ENCODE data around the gene STAP1.
A peak's percentile ranks its signal among the peaks of the same experiment; 100 is the strongest.

Gene STAP1

DNA sequence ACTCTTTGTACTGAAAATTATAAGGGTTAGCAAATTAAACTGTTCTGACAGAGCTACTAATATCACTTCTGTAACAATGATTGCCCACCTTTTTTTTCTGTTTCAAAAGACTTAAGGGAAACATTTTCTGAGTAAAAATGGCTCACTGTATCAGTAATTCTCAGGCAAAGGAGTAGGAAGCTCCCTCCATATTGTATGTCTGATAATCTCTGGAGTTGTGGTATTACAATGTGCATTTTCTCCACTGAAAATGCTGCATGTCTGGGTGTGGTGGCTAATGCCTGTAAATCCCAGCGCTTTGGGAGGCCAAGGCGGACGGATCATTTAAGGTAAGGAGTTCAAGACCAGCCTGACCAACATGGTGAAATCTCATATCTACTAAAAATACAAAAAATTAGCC lies 4.4 kb upstream of the STAP1 start:
- Histone ChIP-seq H3K4me3 (ENCODE audit: low read length in 2 of 2) (no peak overlapping the region), H3K9ac (ENCODE audit: low read depth in 1 of 2, low read length in 2 of 2) (no peak overlapping the region), H3K27ac (ENCODE audit: low read depth in 2 of 2, low read length in 2 of 2) (no peak overlapping the region), H3K9me3 (ENCODE audit: control insufficient read depth in 2 of 2, low read length in 2 of 2) (no peaks in the 10 kb centered on the region), H3K36me3 (ENCODE audit: control insufficient read depth in 2 of 2, insufficient read depth in 2 of 2, low read length in 2 of 2) (no peaks in the 10 kb centered on the region), H3K27me3 (ENCODE audit: control insufficient read depth in 2 of 2, insufficient read depth in 2 of 2, low read length in 2 of 2) (no peaks in the 10 kb centered on the region), H3K4me1 (ENCODE audit: control insufficient read depth in 2 of 2, insufficient read depth in 2 of 2, low read length in 2 of 2) (no peaks in the 10 kb centered on the region)

DNA sequence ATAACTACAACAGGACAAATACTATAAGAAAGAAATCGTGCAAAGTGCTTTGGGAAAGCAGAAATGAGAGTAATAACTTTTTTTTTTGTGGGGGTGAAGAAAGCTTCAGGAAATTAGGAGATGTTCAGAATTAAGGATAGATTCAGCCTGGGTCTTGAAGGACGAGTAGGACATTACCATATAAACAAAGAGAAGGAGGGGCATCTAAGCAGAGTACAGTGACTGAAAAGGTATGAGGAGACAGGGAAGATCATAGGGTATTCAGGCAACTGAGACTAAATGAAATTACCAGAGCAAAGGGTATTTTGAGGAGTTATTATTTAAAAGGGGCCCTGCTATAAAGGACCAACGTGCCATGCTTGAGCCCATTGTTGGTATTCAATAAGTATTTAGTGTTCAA lies 3.1 kb upstream of the STAP1 start:
- Histone ChIP-seq H3K27ac (ENCODE audit: low read depth in 2 of 2, low read length in 2 of 2) (no peak overlapping the region), H3K27me3 (ENCODE audit: control insufficient read depth in 2 of 2, insufficient read depth in 2 of 2, low read length in 2 of 2) (no peaks in the 10 kb centered on the region)

GRCh38 chr4:67556436-67556835 lies 2.1 kb upstream of the STAP1 start:
- no peak overlapping the region for H3K4me3 ChIP-seq (ENCODE audit: low read length in 2 of 2)
- no peaks in the 10 kb centered on the region for H3K4me1 ChIP-seq (ENCODE audit: control insufficient read depth in 2 of 2, insufficient read depth in 2 of 2, low read length in 2 of 2)
- no peaks in the 10 kb centered on the region for H3K27me3 ChIP-seq (ENCODE audit: control insufficient read depth in 2 of 2, insufficient read depth in 2 of 2, low read length in 2 of 2)
- H3K36me3 ChIP-seq (ENCODE audit: control insufficient read depth in 2 of 2, insufficient read depth in 2 of 2, low read length in 2 of 2): no peaks in the 10 kb centered on the region
- H3K9ac ChIP-seq (ENCODE audit: low read depth in 1 of 2, low read length in 2 of 2): no peak overlapping the region
- no peak overlapping the region for H3K27ac ChIP-seq (ENCODE audit: low read depth in 2 of 2, low read length in 2 of 2)
- H3K9me3 ChIP-seq (ENCODE audit: control insufficient read depth in 2 of 2, low read length in 2 of 2): no peaks in the 10 kb centered on the region

More for the DNA sequence above, 3.1 kb upstream of the STAP1 start:
- no peaks in the 10 kb centered on the region for H3K4me1 ChIP-seq (ENCODE audit: control insufficient read depth in 2 of 2, insufficient read depth in 2 of 2, low read length in 2 of 2)
- no peaks in the 10 kb centered on the region for H3K9me3 ChIP-seq (ENCODE audit: control insufficient read depth in 2 of 2, low read length in 2 of 2)
- no peak overlapping the region for H3K9ac ChIP-seq (ENCODE audit: low read depth in 1 of 2, low read length in 2 of 2)
- no peaks in the 10 kb centered on the region for H3K36me3 ChIP-seq (ENCODE audit: control insufficient read depth in 2 of 2, insufficient read depth in 2 of 2, low read length in 2 of 2)
- H3K4me3 ChIP-seq (ENCODE audit: low read length in 2 of 2): no peak overlapping the region

GRCh38 chr4:67565284-67565683 lies 6.8 kb downstream of the STAP1 start:
- Histone ChIP-seq H3K36me3 (ENCODE audit: control insufficient read depth in 2 of 2, insufficient read depth in 2 of 2, low read length in 2 of 2) (no peaks in the 10 kb centered on the region), H3K4me3 (ENCODE audit: low read length in 2 of 2) (no peak overlapping the region), H3K9me3 (ENCODE audit: control insufficient read depth in 2 of 2, low read length in 2 of 2) (no peaks in the 10 kb centered on the region), H3K9ac (ENCODE audit: low read depth in 1 of 2, low read length in 2 of 2) (no peak overlapping the region), H3K27me3 (ENCODE audit: control insufficient read depth in 2 of 2, insufficient read depth in 2 of 2, low read length in 2 of 2) (no peaks in the 10 kb centered on the region), H3K4me1 (ENCODE audit: control insufficient read depth in 2 of 2, insufficient read depth in 2 of 2, low read length in 2 of 2) (no peaks in the 10 kb centered on the region), H3K27ac (ENCODE audit: low read depth in 2 of 2, low read length in 2 of 2) (no peak overlapping the region)

- no peak overlapping the region for H3K4me3 ChIP-seq (ENCODE audit: low read length in 2 of 2)
- no peaks in the 10 kb centered on the region for H3K9me3 ChIP-seq (ENCODE audit: control insufficient read depth in 2 of 2, low read length in 2 of 2)
- no peaks in the 10 kb centered on the region for H3K4me1 ChIP-seq (ENCODE audit: control insufficient read depth in 2 of 2, insufficient read depth in 2 of 2, low read length in 2 of 2)
- no peak overlapping the region for H3K9ac ChIP-seq (ENCODE audit: low read depth in 1 of 2, low read length in 2 of 2)
- H3K27ac ChIP-seq (ENCODE audit: low read depth in 2 of 2, low read length in 2 of 2): no peak overlapping the region
- no peaks in the 10 kb centered on the region for H3K27me3 ChIP-seq (ENCODE audit: control insufficient read depth in 2 of 2, insufficient read depth in 2 of 2, low read length in 2 of 2)
- H3K36me3 ChIP-seq (ENCODE audit: control insufficient read depth in 2 of 2, insufficient read depth in 2 of 2, low read length in 2 of 2): no peaks in the 10 kb centered on the region
These were observed 7.8 kb downstream of the STAP1 start for GRCh38 chr4:67566335-67566734.

DNA sequence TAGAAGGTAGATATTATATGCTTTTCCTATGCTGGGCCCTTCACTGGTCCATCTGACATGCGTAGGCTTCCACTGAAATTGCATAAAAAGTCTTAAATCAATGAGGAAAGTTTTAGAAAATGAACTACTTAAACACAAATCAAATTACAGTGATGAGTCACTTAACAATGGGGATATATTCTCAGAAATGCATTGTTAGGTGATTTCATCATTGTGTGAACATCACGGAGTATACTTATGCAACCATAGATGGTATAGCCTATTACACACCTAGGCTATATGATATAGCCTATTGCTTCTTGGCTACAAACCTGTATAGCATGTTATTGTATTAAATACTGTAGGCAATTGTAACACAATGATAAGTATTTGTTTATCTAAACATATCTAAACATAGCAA lies 10.3 kb downstream of the STAP1 start:
- no peaks in the 10 kb centered on the region for H3K9me3 ChIP-seq (ENCODE audit: control insufficient read depth in 2 of 2, low read length in 2 of 2)
- no peak overlapping the region for H3K9ac ChIP-seq (ENCODE audit: low read depth in 1 of 2, low read length in 2 of 2)
- H3K36me3 ChIP-seq (ENCODE audit: control insufficient read depth in 2 of 2, insufficient read depth in 2 of 2, low read length in 2 of 2): no peaks in the 10 kb centered on the region
- no peak overlapping the region for H3K27ac ChIP-seq (ENCODE audit: low read depth in 2 of 2, low read length in 2 of 2)
- H3K4me1 ChIP-seq (ENCODE audit: control insufficient read depth in 2 of 2, insufficient read depth in 2 of 2, low read length in 2 of 2): no peaks in the 10 kb centered on the region
- H3K4me3 ChIP-seq (ENCODE audit: low read length in 2 of 2): no peak overlapping the region
- no peaks in the 10 kb centered on the region for H3K27me3 ChIP-seq (ENCODE audit: control insufficient read depth in 2 of 2, insufficient read depth in 2 of 2, low read length in 2 of 2)

DNA sequence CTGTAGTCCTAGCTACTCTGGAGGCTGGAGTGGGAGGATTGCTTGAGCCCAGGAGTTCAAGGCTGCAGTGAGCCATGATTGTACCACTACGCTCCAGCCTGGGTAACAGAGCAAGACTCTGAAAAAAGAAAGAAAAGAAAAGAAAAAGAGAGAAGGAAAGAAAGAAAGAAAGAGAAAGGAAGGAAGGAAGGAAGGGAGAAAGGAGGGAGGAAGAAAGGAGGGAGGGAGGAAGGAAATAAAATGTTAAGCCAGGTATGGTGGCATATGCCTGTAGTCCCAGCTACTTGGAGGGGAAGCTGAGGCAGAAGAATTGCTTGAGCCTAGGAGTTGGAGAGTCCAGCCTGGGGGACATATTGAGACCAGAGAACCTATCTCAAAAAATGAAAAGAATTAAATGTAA lies 12.0 kb downstream of the STAP1 start:
- no peaks in the 10 kb centered on the region for H3K9me3 ChIP-seq (ENCODE audit: control insufficient read depth in 2 of 2, low read length in 2 of 2)
- no peaks in the 10 kb centered on the region for H3K4me1 ChIP-seq (ENCODE audit: control insufficient read depth in 2 of 2, insufficient read depth in 2 of 2, low read length in 2 of 2)
- no peak overlapping the region for H3K9ac ChIP-seq (ENCODE audit: low read depth in 1 of 2, low read length in 2 of 2)
- H3K27ac ChIP-seq (ENCODE audit: low read depth in 2 of 2, low read length in 2 of 2): no peak overlapping the region
- no peak overlapping the region for H3K4me3 ChIP-seq (ENCODE audit: low read length in 2 of 2)
- H3K27me3 ChIP-seq (ENCODE audit: control insufficient read depth in 2 of 2, insufficient read depth in 2 of 2, low read length in 2 of 2): no peaks in the 10 kb centered on the region
- no peaks in the 10 kb centered on the region for H3K36me3 ChIP-seq (ENCODE audit: control insufficient read depth in 2 of 2, insufficient read depth in 2 of 2, low read length in 2 of 2)

- Histone ChIP-seq H3K4me3 (ENCODE audit: low read length in 2 of 2) (no peak overlapping the region), H3K27ac (ENCODE audit: low read depth in 2 of 2, low read length in 2 of 2) (no peak overlapping the region), H3K4me1 (ENCODE audit: control insufficient read depth in 2 of 2, insufficient read depth in 2 of 2, low read length in 2 of 2) (no peaks in the 10 kb centered on the region), H3K9ac (ENCODE audit: low read depth in 1 of 2, low read length in 2 of 2) (no peak overlapping the region), H3K27me3 (ENCODE audit: control insufficient read depth in 2 of 2, insufficient read depth in 2 of 2, low read length in 2 of 2) (no peaks in the 10 kb centered on the region), H3K9me3 (ENCODE audit: control insufficient read depth in 2 of 2, low read length in 2 of 2) (no peaks in the 10 kb centered on the region), H3K36me3 (ENCODE audit: control insufficient read depth in 2 of 2, insufficient read depth in 2 of 2, low read length in 2 of 2) (no peaks in the 10 kb centered on the region)
These were observed 13.4 kb downstream of the STAP1 start for GRCh38 chr4:67571975-67572374.

GRCh38 chr4:67573193-67573592 lies 14.7 kb downstream of the STAP1 start:
- Histone ChIP-seq H3K27me3 (ENCODE audit: control insufficient read depth in 2 of 2, insufficient read depth in 2 of 2, low read length in 2 of 2) (no peaks in the 10 kb centered on the region), H3K27ac (ENCODE audit: low read depth in 2 of 2, low read length in 2 of 2) (no peak overlapping the region), H3K4me3 (ENCODE audit: low read length in 2 of 2) (no peak overlapping the region), H3K9me3 (ENCODE audit: control insufficient read depth in 2 of 2, low read length in 2 of 2) (no peaks in the 10 kb centered on the region), H3K9ac (ENCODE audit: low read depth in 1 of 2, low read length in 2 of 2) (no peak overlapping the region), H3K4me1 (ENCODE audit: control insufficient read depth in 2 of 2, insufficient read depth in 2 of 2, low read length in 2 of 2) (no peaks in the 10 kb centered on the region), H3K36me3 (ENCODE audit: control insufficient read depth in 2 of 2, insufficient read depth in 2 of 2, low read length in 2 of 2) (no peaks in the 10 kb centered on the region)

GRCh38 chr4:67575232-67576058 lies 16.9 kb downstream of the STAP1 start:
- Histone ChIP-seq H3K36me3 (ENCODE audit: control insufficient read depth in 2 of 2, insufficient read depth in 2 of 2, low read length in 2 of 2) (no peaks in the 10 kb centered on the region), H3K9ac (ENCODE audit: low read depth in 1 of 2, low read length in 2 of 2) (no peak overlapping the region), H3K9me3 (ENCODE audit: control insufficient read depth in 2 of 2, low read length in 2 of 2) (no peaks in the 10 kb centered on the region), H3K4me3 (ENCODE audit: low read length in 2 of 2) (no peak overlapping the region), H3K4me1 (ENCODE audit: control insufficient read depth in 2 of 2, insufficient read depth in 2 of 2, low read length in 2 of 2) (no peaks in the 10 kb centered on the region), H3K27ac (ENCODE audit: low read depth in 2 of 2, low read length in 2 of 2) (peak overlapping the region; percentile 27 to 39), H3K27me3 (ENCODE audit: control insufficient read depth in 2 of 2, insufficient read depth in 2 of 2, low read length in 2 of 2) (no peaks in the 10 kb centered on the region)
